Neural cell (in vitro differentiated cells): ENCODE results near the gene NUDT16. TPM values are rescaled to one million over a fixed set of nuclear protein-coding genes. Genes with fewer than 3 reads are reported as not detected.

ENCODE experiments used
- H2AFZ ChIP-seq: fragments of 200-600, 300-800 bp; sonication (generic), shearing (Covaris generic); 2 replicates; pipeline ENCODE4 v1.6.0; 2014; ENCODE audit warnings: low read depth, mild to moderate bottlenecking, antibody characterized with exemption, low read length, moderate library complexity
- H3F3A ChIP-seq: fragments of 200-600 bp; shearing (Covaris generic); 2 replicates; pipeline ENCODE4 v1.6.1; 2016; ENCODE audit warnings: mild to moderate bottlenecking, moderate library complexity, mixed read lengths, antibody characterized with exemption, low read length; ENCODE audit not compliant: insufficient read depth, poor library complexity, severe bottlenecking
- H3K27ac ChIP-seq: fragments of 200-600, 300-800 bp; sonication (generic), shearing (Covaris generic); 2 replicates; pipeline ENCODE4 v1.5.1; 2014; ENCODE audit warnings: mild to moderate bottlenecking, low read length, moderate library complexity
- H3K27me3 ChIP-seq: fragments of 300-800, 200-600 bp; sonication (generic), shearing (Covaris generic); 2 replicates; pipeline ENCODE4 v1.6.0; 2014; ENCODE audit warnings: mild to moderate bottlenecking, low read depth, low read length, moderate library complexity; ENCODE audit not compliant: insufficient read depth
- H3K36me3 ChIP-seq: fragments of 300-800, 200-600 bp; sonication (generic), shearing (Covaris generic); 2 replicates; pipeline ENCODE4 v1.5.1; 2014; ENCODE audit warnings: mild to moderate bottlenecking, antibody characterized with exemption, low read length, moderate library complexity; ENCODE audit not compliant: insufficient read depth
- H3K4me2 ChIP-seq: fragments of 300-800, 200-600 bp; sonication (generic), shearing (Covaris generic); 2 replicates; pipeline ENCODE4 v1.6.0; 2014; ENCODE audit warnings: mild to moderate bottlenecking, low read length
- H3K4me3 ChIP-seq: fragments of 300-800, 200-600 bp; sonication (generic), shearing (Covaris generic); 2 replicates; pipeline ENCODE4 v1.5.1; 2014; ENCODE audit warnings: mild to moderate bottlenecking, low read length, moderate library complexity
- H3K79me2 ChIP-seq: fragments of 200-600 bp; shearing (Covaris generic); replicated peaks from 2 replicates; pipeline ENCODE4 v1.6.0; 2014; ENCODE audit warnings: mild to moderate bottlenecking, low read length, moderate library complexity; ENCODE audit not compliant: insufficient read depth
- H3K9ac ChIP-seq: fragments of 300-800, 200-600 bp; sonication (generic), shearing (Covaris generic); 2 replicates; pipeline ENCODE4 v1.6.1; 2016; ENCODE audit warnings: mild to moderate bottlenecking, low read length, mixed read lengths
- H3K9me2 ChIP-seq: fragments of 200-600 bp; shearing (Covaris generic); 2 replicates; pipeline ENCODE4 v1.6.1; 2016; ENCODE audit warnings: mild to moderate bottlenecking, low read length, mixed read lengths; ENCODE audit not compliant: insufficient read depth
- H3K9me3 ChIP-seq: fragments of 200-600, 300-800 bp; sonication (generic), shearing (Covaris generic); 2 replicates; pipeline ENCODE4 v1.6.1; 2016; ENCODE audit warnings: mild to moderate bottlenecking, mixed run types, low read length, moderate library complexity, mixed read lengths
- H4K20me1 ChIP-seq: fragments of 200-600 bp; shearing (Covaris generic); 2 replicates; pipeline ENCODE4 v1.6.1; 2016; ENCODE audit warnings: mild to moderate bottlenecking, mixed run types; ENCODE audit not compliant: insufficient read depth
- EZH2 ChIP-seq: fragments of 200-600, 300-800 bp; shearing (Covaris generic), sonication (generic); IDR thresholded peaks from 2 replicates; pipeline ENCODE4 v1.6.1; 2014; ENCODE audit warnings: antibody characterized with exemption, low read length, borderline replicate concordance, mild to moderate bottlenecking; ENCODE audit not compliant: insufficient read depth, poor library complexity, severe bottlenecking
- POLR2AphosphoS5 ChIP-seq: IDR thresholded peaks from 2 replicates; pipeline ENCODE4 v1.6.1; 2012
- RAD21 ChIP-seq: fragments of 450-650 bp; conservative IDR thresholded peaks from 2 replicates; pipeline ENCODE4 v1.6.1; 2014; ENCODE audit warnings: antibody characterized with exemption, mild to moderate bottlenecking, moderate library complexity
- polyA plus RNA-seq: library from polyadenylated mRNA; depleted of rRNA; stranded (reverse); fragments of >200 nt; gene quantifications from 2 replicates; pipeline ENCODE4 v1.2.3, GENCODE V29; 2014
- TF ChIP-seq, protein P1 (sequence below): fragments of 450-650 bp; IDR thresholded peaks from 2 replicates; pipeline ENCODE4 v1.5.1; 2014; ENCODE audit warnings: antibody characterized with exemption, mild to moderate bottlenecking, moderate library complexity; ENCODE audit not compliant: poor library complexity, severe bottlenecking
- TF ChIP-seq, protein P2 (sequence below): IDR thresholded peaks from 2 replicates; pipeline ENCODE4 v1.6.1; 2012; ENCODE audit warnings: borderline replicate concordance

NUDT16 gene
- polyA plus RNA-seq, 1 donor from 2014 or later: 6.1 TPM

- Histone ChIP-seq H2AFZ (no peak overlapping the region), H3K4me2 (no peak overlapping the region), H3F3A (no peaks in the 10 kb centered on the region), H3K36me3 (no peaks in the 10 kb centered on the region), H3K9me3 (no peaks in the 10 kb centered on the region), H3K9ac (no peak overlapping the region), H3K9me2 (no peaks in the 10 kb centered on the region), H3K27ac (no peak overlapping the region), H3K27me3 (no peaks in the 10 kb centered on the region), H3K79me2 (no peaks in the 10 kb centered on the region), H3K4me3 (no peak overlapping the region), H4K20me1 (no peaks in the 10 kb centered on the region)
- TF ChIP-seq EZH2: no peak
These were observed 12.8 kb downstream of the NUDT16 start for GRCh38 chr3:131394400-131394799.

DNA sequence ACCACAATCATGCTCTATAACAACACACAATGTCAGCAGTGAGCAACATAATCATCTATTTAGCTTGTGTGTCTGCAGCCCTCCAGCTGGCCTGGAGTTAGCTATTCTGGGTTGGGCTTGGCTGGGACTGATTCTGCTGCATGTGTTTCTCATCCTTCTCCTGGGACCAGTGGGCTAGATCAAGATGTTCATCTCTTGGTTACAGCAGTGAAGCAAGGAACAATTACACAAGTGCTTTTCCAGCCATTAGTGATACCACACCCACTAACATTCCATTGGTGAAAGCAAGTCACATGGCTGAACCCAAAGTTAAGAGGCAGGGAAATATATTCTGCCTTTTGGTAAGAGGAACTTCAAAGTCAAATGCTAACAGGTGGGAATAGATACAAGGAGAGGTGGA is 14.6 kb downstream of the NUDT16 start:
- no peak overlapping the region for H2AFZ ChIP-seq
- H3K4me2 ChIP-seq: no peak overlapping the region
- no peaks in the 10 kb centered on the region for H3F3A ChIP-seq
- no peak overlapping the region for H3K27ac ChIP-seq
- H3K4me3 ChIP-seq: no peak overlapping the region
- no peaks in the 10 kb centered on the region for H3K36me3 ChIP-seq
- H3K9me2 ChIP-seq: no peaks in the 10 kb centered on the region
- no peaks in the 10 kb centered on the region for H3K79me2 ChIP-seq
- no peaks in the 10 kb centered on the region for H3K9me3 ChIP-seq
- H3K9ac ChIP-seq: no peak overlapping the region
- no peak for TF ChIP-seq RAD21
- no peaks in the 10 kb centered on the region for H3K27me3 ChIP-seq
- no peaks in the 10 kb centered on the region for H4K20me1 ChIP-seq

DNA sequence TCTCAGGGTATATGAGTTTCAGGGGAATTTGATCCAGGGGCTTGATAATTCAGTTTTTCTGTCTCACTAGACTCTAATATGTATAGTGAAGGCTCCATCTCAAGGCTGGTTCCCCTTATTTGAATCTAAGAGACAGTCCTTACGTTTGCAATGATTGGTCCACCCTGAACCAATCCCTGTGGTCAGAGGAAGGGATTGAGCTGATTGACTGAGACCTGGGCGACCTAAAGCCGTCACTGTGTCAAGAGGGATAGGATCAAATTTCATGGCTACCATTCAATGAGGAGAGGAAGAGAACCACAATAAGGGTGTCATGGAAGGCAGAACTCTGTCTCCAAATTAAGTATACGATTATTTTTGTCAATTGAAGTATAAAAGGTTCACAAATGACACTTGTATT is 16.3 kb downstream of the NUDT16 start:
- no peak overlapping the region for H2AFZ ChIP-seq
- no peaks in the 10 kb centered on the region for H3K27me3 ChIP-seq
- TF ChIP-seq, protein P1, sequence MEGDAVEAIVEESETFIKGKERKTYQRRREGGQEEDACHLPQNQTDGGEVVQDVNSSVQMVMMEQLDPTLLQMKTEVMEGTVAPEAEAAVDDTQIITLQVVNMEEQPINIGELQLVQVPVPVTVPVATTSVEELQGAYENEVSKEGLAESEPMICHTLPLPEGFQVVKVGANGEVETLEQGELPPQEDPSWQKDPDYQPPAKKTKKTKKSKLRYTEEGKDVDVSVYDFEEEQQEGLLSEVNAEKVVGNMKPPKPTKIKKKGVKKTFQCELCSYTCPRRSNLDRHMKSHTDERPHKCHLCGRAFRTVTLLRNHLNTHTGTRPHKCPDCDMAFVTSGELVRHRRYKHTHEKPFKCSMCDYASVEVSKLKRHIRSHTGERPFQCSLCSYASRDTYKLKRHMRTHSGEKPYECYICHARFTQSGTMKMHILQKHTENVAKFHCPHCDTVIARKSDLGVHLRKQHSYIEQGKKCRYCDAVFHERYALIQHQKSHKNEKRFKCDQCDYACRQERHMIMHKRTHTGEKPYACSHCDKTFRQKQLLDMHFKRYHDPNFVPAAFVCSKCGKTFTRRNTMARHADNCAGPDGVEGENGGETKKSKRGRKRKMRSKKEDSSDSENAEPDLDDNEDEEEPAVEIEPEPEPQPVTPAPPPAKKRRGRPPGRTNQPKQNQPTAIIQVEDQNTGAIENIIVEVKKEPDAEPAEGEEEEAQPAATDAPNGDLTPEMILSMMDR: no peak
- no peak for TF ChIP-seq EZH2
- TF ChIP-seq POLR2AphosphoS5: no peak
- TF ChIP-seq, protein P2, sequence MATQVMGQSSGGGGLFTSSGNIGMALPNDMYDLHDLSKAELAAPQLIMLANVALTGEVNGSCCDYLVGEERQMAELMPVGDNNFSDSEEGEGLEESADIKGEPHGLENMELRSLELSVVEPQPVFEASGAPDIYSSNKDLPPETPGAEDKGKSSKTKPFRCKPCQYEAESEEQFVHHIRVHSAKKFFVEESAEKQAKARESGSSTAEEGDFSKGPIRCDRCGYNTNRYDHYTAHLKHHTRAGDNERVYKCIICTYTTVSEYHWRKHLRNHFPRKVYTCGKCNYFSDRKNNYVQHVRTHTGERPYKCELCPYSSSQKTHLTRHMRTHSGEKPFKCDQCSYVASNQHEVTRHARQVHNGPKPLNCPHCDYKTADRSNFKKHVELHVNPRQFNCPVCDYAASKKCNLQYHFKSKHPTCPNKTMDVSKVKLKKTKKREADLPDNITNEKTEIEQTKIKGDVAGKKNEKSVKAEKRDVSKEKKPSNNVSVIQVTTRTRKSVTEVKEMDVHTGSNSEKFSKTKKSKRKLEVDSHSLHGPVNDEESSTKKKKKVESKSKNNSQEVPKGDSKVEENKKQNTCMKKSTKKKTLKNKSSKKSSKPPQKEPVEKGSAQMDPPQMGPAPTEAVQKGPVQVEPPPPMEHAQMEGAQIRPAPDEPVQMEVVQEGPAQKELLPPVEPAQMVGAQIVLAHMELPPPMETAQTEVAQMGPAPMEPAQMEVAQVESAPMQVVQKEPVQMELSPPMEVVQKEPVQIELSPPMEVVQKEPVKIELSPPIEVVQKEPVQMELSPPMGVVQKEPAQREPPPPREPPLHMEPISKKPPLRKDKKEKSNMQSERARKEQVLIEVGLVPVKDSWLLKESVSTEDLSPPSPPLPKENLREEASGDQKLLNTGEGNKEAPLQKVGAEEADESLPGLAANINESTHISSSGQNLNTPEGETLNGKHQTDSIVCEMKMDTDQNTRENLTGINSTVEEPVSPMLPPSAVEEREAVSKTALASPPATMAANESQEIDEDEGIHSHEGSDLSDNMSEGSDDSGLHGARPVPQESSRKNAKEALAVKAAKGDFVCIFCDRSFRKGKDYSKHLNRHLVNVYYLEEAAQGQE: no peak
- no peaks in the 10 kb centered on the region for H3K79me2 ChIP-seq
- no peaks in the 10 kb centered on the region for H3K9me3 ChIP-seq
- no peak overlapping the region for H3K4me2 ChIP-seq
- no peaks in the 10 kb centered on the region for H3K36me3 ChIP-seq
- H3K27ac ChIP-seq: no peak overlapping the region
- no peak overlapping the region for H3K4me3 ChIP-seq
- H4K20me1 ChIP-seq: no peaks in the 10 kb centered on the region
- H3K9me2 ChIP-seq: no peaks in the 10 kb centered on the region
- H3F3A ChIP-seq: no peaks in the 10 kb centered on the region
- H3K9ac ChIP-seq: no peak overlapping the region
